H1 (cell line): ENCODE measurements around the gene ZFAND3.

Source experiments
- CTCF ChIP-seq, 3 experiments: IDR thresholded peaks; 1 replicate in 2 of 3; 2 replicates in 1 of 3; pipeline versions ENCODE4 v1.5.1 to v1.6.1; 2011; ENCODE audit warnings: low read length in 3 of 3, mild to moderate bottlenecking in 3 of 3, inconsistent platforms in 2 of 3, low read depth in 1 of 3, moderate library complexity in 1 of 3; ENCODE audit not compliant: insufficient read depth in 1 of 3; ENCODE audit errors: control extremely low read depth in 1 of 3
- E2F6 ChIP-seq: IDR thresholded peaks from 2 replicates; pipeline ENCODE4 v1.6.1; 2012; ENCODE audit warnings: inconsistent platforms
- EZH2 ChIP-seq: fragments of 200-600 bp; sonication (generic); IDR thresholded peaks from 2 replicates; pipeline ENCODE4 v1.7.1; 2012; ENCODE audit warnings: low read depth, mild to moderate bottlenecking, moderate library complexity, low read length, inconsistent platforms; ENCODE audit not compliant: severe bottlenecking
- HDAC2 ChIP-seq, 2 experiments: fragments of 300-600 bp in 1 of 2; sonication (generic) in 1 of 2; IDR thresholded peaks; 2 replicates each; pipeline ENCODE4 v1.6.1; 2011 to 2012; ENCODE audit warnings: low read depth in 2 of 2, low read length in 2 of 2, mild to moderate bottlenecking in 2 of 2, moderate library complexity in 2 of 2, borderline replicate concordance in 1 of 2, inconsistent platforms in 1 of 2
- POLR2AphosphoS5 ChIP-seq: IDR thresholded peaks from 2 replicates; pipeline ENCODE4 v1.6.1; 2011; ENCODE audit warnings: low read depth, low read length
- SP2 ChIP-seq: IDR thresholded peaks from 2 replicates; pipeline ENCODE4 v1.6.1; 2012; ENCODE audit warnings: mild to moderate bottlenecking, low read length, inconsistent platforms
- TAF1 ChIP-seq: IDR thresholded peaks from 2 replicates; pipeline ENCODE4 v1.6.1; 2011; ENCODE audit warnings: mild to moderate bottlenecking, low read depth, low read length
- TCF12 ChIP-seq: IDR thresholded peaks from 2 replicates; pipeline ENCODE4 v1.6.1; 2011; ENCODE audit warnings: low read depth, mild to moderate bottlenecking, low read length

DNA sequence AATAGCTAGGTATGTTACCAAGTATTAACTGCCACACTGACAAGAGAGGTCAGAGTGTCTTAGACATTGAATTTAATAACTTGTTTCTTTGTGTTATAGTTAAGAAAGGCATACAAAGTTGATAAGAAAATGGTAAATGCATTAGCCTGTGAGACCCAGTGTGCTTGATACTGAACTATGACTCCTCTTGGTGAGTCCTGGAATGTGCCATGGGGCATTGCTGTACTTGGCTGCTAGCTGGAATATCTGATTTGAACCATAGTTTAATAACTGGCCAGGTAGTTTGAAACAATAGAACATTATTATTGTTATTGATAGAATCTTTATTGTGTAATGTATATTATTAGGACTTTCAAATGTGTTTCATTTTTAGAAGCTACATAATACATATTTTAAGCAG, 70.0 kb downstream of the ZFAND3 start:
- no peak for TF ChIP-seq CTCF (IDR thresholded peaks at IDR 0.05; ENCODE audit: control extremely low read depth in 1 of 3, insufficient read depth in 1 of 3, low read depth in 1 of 3, low read length in 3 of 3)
- no peak for TF ChIP-seq TCF12
- no peak for TF ChIP-seq POLR2AphosphoS5
- TF ChIP-seq EZH2: no peak
- TF ChIP-seq E2F6: no peak
- no peak for TF ChIP-seq TAF1
- no peak for TF ChIP-seq SP2
- TF ChIP-seq HDAC2 (IDR thresholded peaks at IDR 0.05; ENCODE audit: borderline replicate concordance in 1 of 2, low read depth in 2 of 2, low read length in 2 of 2): no peak
